ENCODE data around the gene SNRNP70. TPM values are rescaled to one million over a fixed set of nuclear protein-coding genes. Genes with fewer than 3 reads are reported as not detected.

Gene SNRNP70
- total RNA-seq, 6 experiments from 2014 or later = 80.8 to 187 (median 123) TPM

DNA sequence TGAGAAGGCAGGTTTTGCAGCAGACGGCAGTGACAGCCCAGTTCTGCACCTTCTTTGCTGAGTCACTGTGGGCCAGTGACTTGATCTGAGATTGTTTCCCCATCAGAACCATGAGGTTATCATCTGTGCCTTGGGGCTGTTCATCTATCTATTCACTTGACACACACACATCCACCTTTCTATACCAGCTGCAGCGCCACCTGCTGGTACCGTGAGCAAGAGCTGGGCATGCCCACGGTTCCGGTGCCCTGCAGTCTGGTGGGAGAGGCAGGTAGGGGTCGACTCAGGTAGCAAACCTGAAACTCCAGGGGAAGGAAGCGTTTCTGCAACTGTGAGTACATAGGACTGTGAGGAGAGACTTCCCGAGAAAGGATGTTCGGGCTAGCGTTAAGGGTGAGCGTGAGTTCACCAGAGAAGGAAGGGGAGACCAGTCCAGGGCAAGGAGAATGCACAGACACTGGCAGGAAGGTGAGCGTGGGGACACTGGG is 21.4 kb downstream of the SNRNP70 start:
- ATAC-seq = peak; percentile 60 to 76 (median 66)
- intact Hi-C loops (cut with DNase I) = no loop called here
- H3K9me3 ChIP-seq = no peaks in the 10 kb centered on the region
- peaks cover 0 to 63% (median 24%) of the 10 kb centered on the region in 4 donors for H3K36me3 ChIP-seq
- H3K4me3 ChIP-seq = no peak overlapping the region
- DNase-seq = peak in 1 of 3 donors; percentile 65
- 49% methylated on average over 10 of the region's 12 CpGs for WGBS (ENCODE audit: insufficient coverage, low coverage, low lambda C conversion rate, missing lambda C conversion rate)
- TF ChIP-seq CTCF (IDR thresholded peaks at IDR 0.05) (peak; percentile 64 to 79 (median 78)), POLR2A (IDR thresholded peaks at IDR 0.05) (no peak)
- H3K27me3 ChIP-seq = no peaks in the 10 kb centered on the region
- no peak overlapping the region for H3K27ac ChIP-seq
- H3K4me1 ChIP-seq = no peaks in the 10 kb centered on the region

- DNase-seq = no peak
- no peak overlapping the region for H3K4me3 ChIP-seq
- H3K27ac ChIP-seq = no peak overlapping the region
- ATAC-seq = no peak
- intact Hi-C loops (cut with DNase I) = no loop called here
- H3K36me3 ChIP-seq = peaks cover 0 to 51% (median 16%) of the 10 kb centered on the region in 4 donors
- TF ChIP-seq CTCF (IDR thresholded peaks at IDR 0.05) (no peak), POLR2A (IDR thresholded peaks at IDR 0.05) (no peak)
- H3K9me3 ChIP-seq = no peaks in the 10 kb centered on the region
- no peaks in the 10 kb centered on the region for H3K27me3 ChIP-seq
- WGBS (ENCODE audit: insufficient coverage, low coverage, low lambda C conversion rate, missing lambda C conversion rate) = 98% methylated on average over 33 of the region's 93 CpGs
- no peaks in the 10 kb centered on the region for H3K4me1 ChIP-seq
Observed at GRCh38 chr19:49107625-49108459, 22.6 kb downstream of the SNRNP70 start.

GRCh38 chr19:49109051-49109450 is 23.8 kb downstream of the SNRNP70 start:
- no peak for TF ChIP-seq POLR2A (IDR thresholded peaks at IDR 0.05)
- no peak for TF ChIP-seq CTCF (IDR thresholded peaks at IDR 0.05)
- DNase-seq (no peak), ATAC-seq (no peak)
- Histone ChIP-seq H3K27ac (no peak overlapping the region), H3K4me3 (no peak overlapping the region), H3K27me3 (no peaks in the 10 kb centered on the region), H3K4me1 (peaks cover 0 to 5% (median 0%) of the 10 kb centered on the region in 4 donors), H3K36me3 (peaks cover 0 to 49% (median 15%) of the 10 kb centered on the region in 4 donors), H3K9me3 (no peaks in the 10 kb centered on the region)
- 73% methylated on average over 3 of the region's 5 CpGs for WGBS (ENCODE audit: insufficient coverage, low coverage, low lambda C conversion rate, missing lambda C conversion rate)
- intact Hi-C loops (cut with DNase I) = no loop called here

DNA sequence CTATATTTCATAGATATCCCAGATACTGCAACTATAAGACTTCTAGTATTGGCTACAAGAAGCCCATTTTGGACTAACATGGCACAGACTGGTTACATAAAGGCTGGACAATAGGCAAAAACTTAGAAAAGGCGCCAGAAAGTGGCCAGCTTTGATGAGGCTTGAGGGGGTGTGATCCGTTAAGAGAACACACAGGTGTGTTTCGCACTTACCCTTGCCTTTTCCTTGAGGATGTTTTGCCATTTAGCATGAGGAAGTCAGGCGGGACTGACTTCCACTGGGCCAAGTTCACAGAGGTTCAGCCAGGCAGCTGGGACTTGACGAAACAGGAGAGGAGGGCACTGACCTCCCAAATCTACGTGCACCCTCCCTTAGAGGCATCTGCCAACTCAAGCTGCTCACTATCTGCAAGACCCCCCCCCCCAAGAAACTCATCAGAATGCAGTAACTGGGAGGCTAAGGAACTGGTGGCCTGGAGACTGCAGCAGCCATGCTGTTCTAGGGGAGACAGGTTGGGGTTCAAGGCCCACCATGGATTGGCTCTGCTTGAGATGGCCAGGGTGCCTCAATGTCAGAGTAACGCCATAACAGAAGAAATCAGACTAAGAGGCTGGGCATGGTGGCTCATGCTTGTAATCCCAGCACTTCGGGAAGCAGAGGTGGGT is 24.4 kb downstream of the SNRNP70 start:
- ATAC-seq (no peak), DNase-seq (no peak)
- intact Hi-C loops (cut with DNase I) = no loop called here
- no peak overlapping the region for H3K4me3 ChIP-seq
- H3K36me3 ChIP-seq = peaks cover 0 to 42% (median 14%) of the 10 kb centered on the region in 4 donors
- TF ChIP-seq CTCF (IDR thresholded peaks at IDR 0.05) = no peak
- no peak for TF ChIP-seq POLR2A (IDR thresholded peaks at IDR 0.05)
- H3K27ac ChIP-seq = no peak overlapping the region
- 63% methylated on average over 4 of the region's 8 CpGs for WGBS (ENCODE audit: insufficient coverage, low coverage, low lambda C conversion rate, missing lambda C conversion rate)
- peaks cover 0 to 6% (median 0%) of the 10 kb centered on the region in 4 donors for H3K4me1 ChIP-seq
- H3K27me3 ChIP-seq = no peaks in the 10 kb centered on the region
- no peaks in the 10 kb centered on the region for H3K9me3 ChIP-seq
